Measurements from ENCODE around the gene NFATC1.

Gene NFATC1

DNA sequence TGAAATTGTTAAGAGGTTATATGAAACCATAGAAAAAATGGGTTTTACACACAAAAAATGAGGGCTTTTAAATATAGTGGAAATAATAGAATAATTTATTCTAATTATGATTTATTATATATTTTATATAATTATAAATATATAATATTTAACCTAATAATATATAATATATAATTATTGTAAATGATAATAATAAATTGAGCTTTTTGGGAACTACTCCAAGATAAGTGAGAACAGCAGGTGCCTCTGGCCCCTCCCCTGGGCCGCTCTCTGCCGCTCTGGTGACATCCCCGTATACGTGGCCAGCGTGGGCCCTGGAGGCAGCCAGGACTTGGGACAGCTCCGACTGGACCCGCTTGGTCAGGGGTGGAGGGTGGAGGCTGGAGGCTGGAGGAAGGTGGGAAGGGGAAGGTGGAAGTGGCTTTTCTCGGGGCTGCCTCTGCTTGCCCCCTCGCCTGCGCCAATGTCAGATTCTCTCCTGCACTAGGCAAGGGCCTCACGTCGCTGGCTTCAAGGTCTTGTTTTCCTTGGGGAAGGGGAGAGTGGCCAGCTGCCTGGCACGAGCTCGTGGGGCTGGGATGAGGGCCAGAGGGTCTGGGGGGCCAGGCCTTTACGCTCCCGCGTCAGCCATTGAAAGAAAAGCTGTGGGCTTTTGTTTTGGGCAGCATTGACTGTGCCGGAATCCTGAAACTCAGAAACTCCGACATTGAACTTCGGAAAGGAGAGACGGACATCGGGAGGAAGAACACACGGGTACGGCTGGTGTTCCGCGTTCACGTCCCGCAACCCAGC is 54.8 kb downstream of the NFATC1 start:
- DNase-seq (ENCODE audit: low read depth, low spot score), result no peak
- POLR2A ChIA-PET, result no interaction called here
- CTCF ChIA-PET, result no interaction called here
- no peak overlapping the region for H3K4me3 ChIP-seq (ENCODE audit: low read depth, low read length)
- TF ChIP-seq, protein P1, sequence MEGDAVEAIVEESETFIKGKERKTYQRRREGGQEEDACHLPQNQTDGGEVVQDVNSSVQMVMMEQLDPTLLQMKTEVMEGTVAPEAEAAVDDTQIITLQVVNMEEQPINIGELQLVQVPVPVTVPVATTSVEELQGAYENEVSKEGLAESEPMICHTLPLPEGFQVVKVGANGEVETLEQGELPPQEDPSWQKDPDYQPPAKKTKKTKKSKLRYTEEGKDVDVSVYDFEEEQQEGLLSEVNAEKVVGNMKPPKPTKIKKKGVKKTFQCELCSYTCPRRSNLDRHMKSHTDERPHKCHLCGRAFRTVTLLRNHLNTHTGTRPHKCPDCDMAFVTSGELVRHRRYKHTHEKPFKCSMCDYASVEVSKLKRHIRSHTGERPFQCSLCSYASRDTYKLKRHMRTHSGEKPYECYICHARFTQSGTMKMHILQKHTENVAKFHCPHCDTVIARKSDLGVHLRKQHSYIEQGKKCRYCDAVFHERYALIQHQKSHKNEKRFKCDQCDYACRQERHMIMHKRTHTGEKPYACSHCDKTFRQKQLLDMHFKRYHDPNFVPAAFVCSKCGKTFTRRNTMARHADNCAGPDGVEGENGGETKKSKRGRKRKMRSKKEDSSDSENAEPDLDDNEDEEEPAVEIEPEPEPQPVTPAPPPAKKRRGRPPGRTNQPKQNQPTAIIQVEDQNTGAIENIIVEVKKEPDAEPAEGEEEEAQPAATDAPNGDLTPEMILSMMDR (IDR thresholded peaks at IDR 0.05; ENCODE audit: insufficient read depth, low read length, missing control alignments), result no peak

GRCh38 chr18:79451237-79452125 is 55.8 kb downstream of the NFATC1 start:
- TF ChIP-seq, protein P1 (IDR thresholded peaks at IDR 0.05; ENCODE audit: insufficient read depth, low read length, missing control alignments), result peak; percentile 12
- no peak for DNase-seq (ENCODE audit: low read depth, low spot score)
- no peak overlapping the region for H3K4me3 ChIP-seq (ENCODE audit: low read depth, low read length)
- ChIA-PET CTCF (no interaction called here), POLR2A (no interaction called here)

GRCh38 chr18:79452190-79452990 is 56.7 kb downstream of the NFATC1 start:
- CTCF ChIA-PET, result no interaction called here
- no peak for DNase-seq (ENCODE audit: low read depth, low spot score)
- TF ChIP-seq, protein P1 (IDR thresholded peaks at IDR 0.05; ENCODE audit: insufficient read depth, low read length, missing control alignments), result no peak
- H3K4me3 ChIP-seq (ENCODE audit: low read depth, low read length), result no peak overlapping the region
- POLR2A ChIA-PET, result no interaction called here

GRCh38 chr18:79452991-79453645 is 57.4 kb downstream of the NFATC1 start:
- no peak overlapping the region for H3K4me3 ChIP-seq (ENCODE audit: low read depth, low read length)
- TF ChIP-seq, protein P1 (IDR thresholded peaks at IDR 0.05; ENCODE audit: insufficient read depth, low read length, missing control alignments), result no peak
- ChIA-PET POLR2A (interaction anchor here (0.7 kb wide), 1 partner anchor 15 kb away, joined by 3 read pairs; no protein-coding TSS in a partner anchor), CTCF (interaction anchor here (1.3 kb wide), 1 partner anchor 76 kb away, joined by 3 read pairs; no protein-coding TSS in a partner anchor)
- no peak for DNase-seq (ENCODE audit: low read depth, low spot score)

- ChIA-PET POLR2A (interaction anchor here (0.7 kb wide), 1 partner anchor 14 kb away, joined by 3 read pairs; no protein-coding TSS in a partner anchor), CTCF (interaction anchor here (1.3 to 1.5 kb wide), 2 partner anchors 22 to 75 kb away, joined by 3 read pairs; no protein-coding TSS in a partner anchor)
- DNase-seq (ENCODE audit: low read depth, low spot score), result no peak
- no peak overlapping the region for H3K4me3 ChIP-seq (ENCODE audit: low read depth, low read length)
- TF ChIP-seq, protein P1 (IDR thresholded peaks at IDR 0.05; ENCODE audit: insufficient read depth, low read length, missing control alignments), result no peak
These were observed 58.3 kb downstream of the NFATC1 start for GRCh38 chr18:79453816-79454735.

Measured in AG04449 (cell line).